Fibroblast of the aortic adventitia (primary cell): ENCODE measurements around the gene VEGFB. TPM values are rescaled to one million over a fixed set of nuclear protein-coding genes. Genes with fewer than 3 reads are reported as not detected.
A peak's percentile ranks its signal among the peaks of the same experiment; 100 is the strongest.

Experiments used
- DNase-seq: peaks from one replicate; pipeline ENCODE4 v3.0.0-alpha.2; 2010; ENCODE audit warnings: low read depth
- H3K4me3 ChIP-seq: 2 replicates; pipeline ENCODE4 v1.5.1; 2011; ENCODE audit warnings: low read depth, mild to moderate bottlenecking, control low read depth, low read length, moderate library complexity
- total RNA-seq: library from RNA; depleted of rRNA; stranded (reverse); fragments of >200 nt; gene quantifications from 2 replicates; pipeline ENCODE4 v1.2.3, GENCODE V29; 2012; ENCODE audit warnings: low replicate concordance
- TF ChIP-seq, protein P1 (sequence below): IDR thresholded peaks from 2 replicates; pipeline ENCODE4 v1.5.1; 2011; ENCODE audit warnings: mild to moderate bottlenecking, low read length, control low read depth, inconsistent platforms; ENCODE audit not compliant: insufficient read depth

Gene VEGFB
- total RNA-seq, 1 donor = 37.5 TPM

DNA sequence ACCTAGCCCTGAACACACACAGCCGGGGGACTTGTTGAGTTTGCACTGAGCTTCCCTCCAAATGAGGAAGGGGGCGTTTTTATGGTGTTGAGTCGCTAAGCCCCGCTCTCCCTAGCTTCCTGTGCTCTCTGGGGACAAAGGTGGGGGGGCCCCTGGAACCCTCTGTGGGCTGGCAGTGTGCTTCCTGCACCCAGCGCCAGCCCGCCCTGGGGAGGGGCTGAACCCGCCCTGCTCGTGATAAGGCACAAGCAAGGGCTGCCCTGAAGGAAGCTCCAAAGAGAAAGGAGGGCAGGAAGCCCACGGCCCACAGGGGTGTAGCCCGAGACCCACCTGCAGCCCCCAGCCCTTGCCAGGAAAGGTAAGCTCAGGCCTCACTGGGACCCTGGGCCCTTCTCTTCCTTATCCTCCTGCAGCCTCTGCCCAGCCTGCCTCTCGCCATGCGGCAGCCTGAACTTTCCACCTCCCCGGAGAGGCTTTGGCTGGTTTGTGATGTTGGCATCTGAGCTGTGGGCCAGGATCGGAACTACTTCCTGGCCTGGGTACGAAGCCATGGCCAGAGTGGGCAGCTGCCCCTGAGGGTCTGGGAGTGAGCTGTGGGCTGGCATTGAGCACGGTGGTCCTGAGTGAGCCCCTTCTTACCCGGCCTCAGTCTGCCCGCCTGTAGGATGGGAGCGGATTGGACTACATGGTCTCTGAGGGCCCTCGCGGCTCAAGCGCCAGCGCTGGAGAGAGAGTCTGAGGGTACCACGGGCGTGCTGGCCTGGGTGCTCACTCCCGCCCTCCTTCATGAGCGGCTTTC is 27.7 kb upstream of the VEGFB start, which contains the start of gene FERMT3:
TSS of gene FERMT3 (plus strand) at position 265 of the 799 bp plus-strand sequence. CDS start 644 bp downstream, outside the sequence.
- DNase-seq = no peak
- TF ChIP-seq, protein P1, sequence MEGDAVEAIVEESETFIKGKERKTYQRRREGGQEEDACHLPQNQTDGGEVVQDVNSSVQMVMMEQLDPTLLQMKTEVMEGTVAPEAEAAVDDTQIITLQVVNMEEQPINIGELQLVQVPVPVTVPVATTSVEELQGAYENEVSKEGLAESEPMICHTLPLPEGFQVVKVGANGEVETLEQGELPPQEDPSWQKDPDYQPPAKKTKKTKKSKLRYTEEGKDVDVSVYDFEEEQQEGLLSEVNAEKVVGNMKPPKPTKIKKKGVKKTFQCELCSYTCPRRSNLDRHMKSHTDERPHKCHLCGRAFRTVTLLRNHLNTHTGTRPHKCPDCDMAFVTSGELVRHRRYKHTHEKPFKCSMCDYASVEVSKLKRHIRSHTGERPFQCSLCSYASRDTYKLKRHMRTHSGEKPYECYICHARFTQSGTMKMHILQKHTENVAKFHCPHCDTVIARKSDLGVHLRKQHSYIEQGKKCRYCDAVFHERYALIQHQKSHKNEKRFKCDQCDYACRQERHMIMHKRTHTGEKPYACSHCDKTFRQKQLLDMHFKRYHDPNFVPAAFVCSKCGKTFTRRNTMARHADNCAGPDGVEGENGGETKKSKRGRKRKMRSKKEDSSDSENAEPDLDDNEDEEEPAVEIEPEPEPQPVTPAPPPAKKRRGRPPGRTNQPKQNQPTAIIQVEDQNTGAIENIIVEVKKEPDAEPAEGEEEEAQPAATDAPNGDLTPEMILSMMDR = no peak

DNA sequence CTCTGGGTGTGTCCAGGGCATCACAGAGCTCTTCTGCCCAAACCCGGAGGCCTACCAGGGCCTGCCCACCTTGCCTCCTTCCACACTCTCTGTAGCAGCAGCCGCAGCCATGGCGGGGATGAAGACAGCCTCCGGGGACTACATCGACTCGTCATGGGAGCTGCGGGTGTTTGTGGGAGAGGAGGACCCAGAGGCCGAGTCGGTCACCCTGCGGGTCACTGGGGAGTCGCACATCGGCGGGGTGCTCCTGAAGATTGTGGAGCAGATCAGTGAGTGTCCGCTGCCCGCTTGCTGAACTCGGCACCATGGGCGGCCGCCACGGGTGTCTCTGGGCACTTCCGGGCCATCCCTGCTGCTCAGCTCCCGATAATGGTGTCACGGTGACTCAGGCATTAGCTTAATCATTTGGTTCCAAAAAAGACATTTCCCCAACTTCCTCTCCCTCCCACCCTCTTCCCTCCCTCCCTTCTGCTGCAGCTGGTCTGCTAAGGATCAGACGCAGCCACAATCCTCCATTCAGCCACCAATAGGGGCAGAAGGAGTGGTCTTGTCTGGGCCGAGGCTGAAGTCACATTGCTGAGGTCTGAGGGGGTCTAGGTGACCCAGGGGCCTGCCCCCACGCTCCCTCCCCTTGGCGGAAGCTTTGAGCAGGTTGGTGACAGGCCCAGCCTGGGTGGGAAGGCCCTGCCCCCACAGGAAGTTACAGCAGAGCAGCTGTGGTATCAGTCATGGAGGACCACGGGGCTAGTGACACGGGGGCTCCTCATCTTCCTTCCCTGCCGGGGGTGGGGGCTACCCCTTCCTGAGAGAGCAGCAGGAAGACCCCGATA is 26.9 kb upstream of the VEGFB start:
- peak overlapping the region; percentile 31 for H3K4me3 ChIP-seq
- peak; percentile 74 for DNase-seq
- TF ChIP-seq, protein P1 = no peak

More for the DNA sequence above, 27.7 kb upstream of the VEGFB start, which contains the start of gene FERMT3:
- no peak within 1 kb of the TSS for H3K4me3 ChIP-seq

- DNase-seq = no peak
- peak overlapping the region; percentile 13 for H3K4me3 ChIP-seq
- TF ChIP-seq, protein P1 = no peak
These were observed 26.1 kb upstream of the VEGFB start for GRCh38 chr11:64208086-64208795.

DNA sequence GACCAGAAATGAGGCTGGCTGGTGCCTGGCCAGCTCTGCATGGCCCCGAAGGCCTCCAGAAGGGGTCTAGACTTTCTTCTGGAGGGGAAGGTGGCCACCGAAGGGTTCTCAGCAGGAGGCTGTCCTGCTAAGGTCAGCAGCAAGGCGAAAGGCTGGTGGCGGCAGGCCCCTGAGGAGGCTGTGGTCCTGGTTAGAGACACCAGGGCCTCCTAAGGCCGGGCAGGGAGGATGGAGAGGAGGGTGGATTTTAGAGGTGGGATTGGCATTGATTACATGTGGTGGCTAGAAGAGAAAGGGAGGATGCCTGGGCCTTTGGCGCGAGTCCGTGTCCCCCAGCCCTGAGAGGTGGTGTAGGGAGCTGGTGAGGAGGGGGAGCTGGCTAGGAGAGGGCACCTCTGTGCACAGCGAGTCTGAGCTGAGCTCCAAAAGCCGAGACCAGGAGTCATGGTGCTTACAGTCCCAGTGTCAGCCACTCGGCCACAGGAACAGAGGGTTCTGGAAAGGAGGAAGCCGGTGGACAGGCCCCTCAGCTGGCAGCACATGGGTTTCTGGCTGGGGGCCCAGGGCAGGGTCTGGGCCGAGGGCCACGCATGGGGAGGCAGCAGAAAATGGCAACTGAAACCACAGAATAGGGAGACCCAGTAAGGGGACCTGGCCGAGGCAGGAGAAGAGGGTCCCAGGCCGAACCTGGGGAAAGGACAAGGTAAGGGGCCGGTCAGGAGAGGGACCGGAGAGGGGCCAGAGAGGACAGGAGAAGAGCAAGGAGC is 25.4 kb upstream of the VEGFB start:
- DNase-seq = no peak

GRCh38 chr11:64209563-64209843 is 24.9 kb upstream of the VEGFB start:
- TF ChIP-seq, protein P1 = no peak
- DNase-seq = no peak
- no peak overlapping the region for H3K4me3 ChIP-seq

More for the DNA sequence above, 25.4 kb upstream of the VEGFB start:
- TF ChIP-seq, protein P1 = no peak
- H3K4me3 ChIP-seq = no peak overlapping the region
